ENCODE results near the gene RAB5IF.

The RAB5IF gene

GRCh38 chr20:36620917-36621316, 15.3 kb downstream of the RAB5IF start:
- H3K4me3 ChIP-seq (ENCODE audit: low read depth, low read length): no peak overlapping the region
- TF ChIP-seq, protein P1, sequence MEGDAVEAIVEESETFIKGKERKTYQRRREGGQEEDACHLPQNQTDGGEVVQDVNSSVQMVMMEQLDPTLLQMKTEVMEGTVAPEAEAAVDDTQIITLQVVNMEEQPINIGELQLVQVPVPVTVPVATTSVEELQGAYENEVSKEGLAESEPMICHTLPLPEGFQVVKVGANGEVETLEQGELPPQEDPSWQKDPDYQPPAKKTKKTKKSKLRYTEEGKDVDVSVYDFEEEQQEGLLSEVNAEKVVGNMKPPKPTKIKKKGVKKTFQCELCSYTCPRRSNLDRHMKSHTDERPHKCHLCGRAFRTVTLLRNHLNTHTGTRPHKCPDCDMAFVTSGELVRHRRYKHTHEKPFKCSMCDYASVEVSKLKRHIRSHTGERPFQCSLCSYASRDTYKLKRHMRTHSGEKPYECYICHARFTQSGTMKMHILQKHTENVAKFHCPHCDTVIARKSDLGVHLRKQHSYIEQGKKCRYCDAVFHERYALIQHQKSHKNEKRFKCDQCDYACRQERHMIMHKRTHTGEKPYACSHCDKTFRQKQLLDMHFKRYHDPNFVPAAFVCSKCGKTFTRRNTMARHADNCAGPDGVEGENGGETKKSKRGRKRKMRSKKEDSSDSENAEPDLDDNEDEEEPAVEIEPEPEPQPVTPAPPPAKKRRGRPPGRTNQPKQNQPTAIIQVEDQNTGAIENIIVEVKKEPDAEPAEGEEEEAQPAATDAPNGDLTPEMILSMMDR (IDR thresholded peaks at IDR 0.05; ENCODE audit: borderline replicate concordance, insufficient read depth, low read depth, low read length): no peak

DNA sequence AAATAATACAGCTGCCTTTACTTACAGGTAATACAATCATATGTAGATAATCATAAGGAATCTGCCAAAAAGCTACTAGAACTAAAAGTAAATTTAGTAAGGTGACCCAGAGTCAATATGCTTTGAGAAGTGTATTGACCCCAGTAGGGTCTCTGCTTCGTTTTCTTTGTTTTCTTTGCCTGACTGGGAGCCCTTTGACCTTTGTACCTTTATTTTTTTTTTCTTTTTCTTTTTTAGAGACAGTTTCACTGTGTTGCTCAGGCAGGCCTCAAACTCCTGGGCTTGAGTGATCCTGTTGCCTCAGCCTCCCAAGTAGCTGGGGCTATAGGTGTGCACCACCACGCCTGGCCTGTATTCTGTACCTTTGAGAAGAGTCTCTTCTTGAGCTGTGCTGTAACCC, 17.9 kb downstream of the RAB5IF start:
- TF ChIP-seq, protein P1 (IDR thresholded peaks at IDR 0.05; ENCODE audit: borderline replicate concordance, insufficient read depth, low read depth, low read length): no peak

GRCh38 chr20:36624068-36624943, 18.7 kb downstream of the RAB5IF start:
- no peak overlapping the region for H3K4me3 ChIP-seq (ENCODE audit: low read depth, low read length)
- TF ChIP-seq, protein P1 (IDR thresholded peaks at IDR 0.05; ENCODE audit: borderline replicate concordance, insufficient read depth, low read depth, low read length): no peak

More for the DNA sequence above, 17.9 kb downstream of the RAB5IF start:
- no peak overlapping the region for H3K4me3 ChIP-seq (ENCODE audit: low read depth, low read length)

GRCh38 chr20:36624944-36625324, 19.4 kb downstream of the RAB5IF start:
- TF ChIP-seq, protein P1 (IDR thresholded peaks at IDR 0.05; ENCODE audit: borderline replicate concordance, insufficient read depth, low read depth, low read length): no peak
- no peak overlapping the region for H3K4me3 ChIP-seq (ENCODE audit: low read depth, low read length)

DNA sequence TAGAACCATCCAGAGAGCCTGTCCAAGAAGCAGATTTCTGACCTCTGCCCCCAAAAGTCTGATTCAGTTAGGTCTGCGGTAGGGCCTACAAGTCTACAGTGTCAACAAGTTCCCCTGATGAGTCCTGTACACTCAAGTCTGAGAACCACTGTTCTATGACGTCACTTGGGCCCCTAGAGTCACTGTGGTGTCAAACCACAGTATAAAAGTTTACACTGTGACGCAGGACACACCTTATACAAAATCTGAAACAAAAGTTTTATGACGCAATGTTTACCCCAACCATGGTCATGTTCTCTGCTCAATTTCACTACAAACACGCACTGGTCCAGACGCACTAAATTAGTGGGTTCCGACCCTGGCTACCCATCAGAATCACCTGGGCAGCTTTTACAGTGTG, 22.5 kb downstream of the RAB5IF start:
- TF ChIP-seq, protein P1 (IDR thresholded peaks at IDR 0.05; ENCODE audit: borderline replicate concordance, insufficient read depth, low read depth, low read length): no peak
- no peak overlapping the region for H3K4me3 ChIP-seq (ENCODE audit: low read depth, low read length)

- H3K4me3 ChIP-seq (ENCODE audit: low read depth, low read length): no peak overlapping the region
These were observed 24.4 kb downstream of the RAB5IF start for GRCh38 chr20:36629719-36630681.

More at GRCh38 chr20:36629719-36630681, 24.4 kb downstream of the RAB5IF start:
- TF ChIP-seq, protein P1 (IDR thresholded peaks at IDR 0.05; ENCODE audit: borderline replicate concordance, insufficient read depth, low read depth, low read length): no peak
